DMS53 treated with DMSO at 0.1 percent for 48 hours (cell line): Measurements from ENCODE around the gene MYOD1.

Experiments
- DNase-seq: peaks from one replicate; lab custom pipeline; 2025; ENCODE audit not compliant: unreplicated experiment; lab: John Stamatoyannopoulos, UW

MYOD1 gene

DNA sequence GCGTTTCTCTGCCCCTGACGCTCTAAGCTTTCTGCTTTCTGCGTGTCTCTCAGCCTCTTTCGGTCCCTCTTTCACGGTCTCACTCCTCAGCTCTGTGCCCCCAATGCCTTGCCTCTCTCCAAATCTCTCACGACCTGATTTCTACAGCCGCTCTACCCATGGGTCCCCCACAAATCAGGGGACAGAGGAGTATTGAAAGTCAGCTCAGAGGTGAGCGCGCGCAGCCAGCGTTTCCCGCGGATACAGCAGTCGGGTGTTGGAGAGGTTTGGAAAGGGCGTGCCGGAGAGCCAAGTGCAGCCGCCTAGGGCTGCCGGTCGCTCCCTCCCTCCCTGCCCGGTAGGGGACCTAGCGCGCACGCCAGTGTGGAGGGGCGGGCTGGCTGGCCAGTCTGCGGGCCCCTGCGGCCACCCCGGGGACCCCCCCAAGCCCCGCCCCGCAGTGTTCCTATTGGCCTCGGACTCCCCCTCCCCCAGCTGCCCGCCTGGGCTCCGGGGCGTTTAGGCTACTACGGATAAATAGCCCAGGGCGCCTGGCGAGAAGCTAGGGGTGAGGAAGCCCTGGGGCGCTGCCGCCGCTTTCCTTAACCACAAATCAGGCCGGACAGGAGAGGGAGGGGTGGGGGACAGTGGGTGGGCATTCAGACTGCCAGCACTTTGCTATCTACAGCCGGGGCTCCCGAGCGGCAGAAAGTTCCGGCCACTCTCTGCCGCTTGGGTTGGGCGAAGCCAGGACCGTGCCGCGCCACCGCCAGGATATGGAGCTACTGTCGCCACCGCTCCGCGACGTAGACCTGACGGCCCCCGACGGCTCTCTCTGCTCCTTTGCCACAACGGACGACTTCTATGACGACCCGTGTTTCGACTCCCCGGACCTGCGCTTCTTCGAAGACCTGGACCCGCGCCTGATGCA is at the start of gene MYOD1:
MYOD1 (plus strand) TSS at position 544 of the 910 bp plus-strand sequence; CDS start at position 756, 212 bp downstream.
- peak; percentile 13 for DNase-seq

GRCh38 chr11:17672469-17672868 is 46.9 kb upstream of the MYOD1 start:
- no peak for DNase-seq

DNA sequence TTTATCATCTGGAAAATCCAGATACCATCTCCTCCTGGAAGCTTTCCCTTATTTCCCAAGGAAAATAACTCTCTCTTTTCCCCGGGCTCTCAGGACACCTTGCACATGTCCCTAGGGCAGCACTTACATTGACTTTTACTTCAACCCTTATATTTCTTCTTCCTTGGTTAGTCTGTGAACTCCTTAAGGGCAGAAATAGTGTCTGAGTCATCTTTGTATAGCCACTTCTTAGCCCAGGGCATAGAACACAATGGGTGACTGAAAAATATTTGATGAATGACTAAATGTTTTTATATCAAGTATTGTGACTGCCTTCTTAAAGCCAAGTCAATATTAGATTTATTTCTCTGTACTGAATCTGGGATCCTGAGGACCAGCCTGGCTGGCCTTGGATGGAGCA is 45.4 kb upstream of the MYOD1 start:
- no peak for DNase-seq

DNA sequence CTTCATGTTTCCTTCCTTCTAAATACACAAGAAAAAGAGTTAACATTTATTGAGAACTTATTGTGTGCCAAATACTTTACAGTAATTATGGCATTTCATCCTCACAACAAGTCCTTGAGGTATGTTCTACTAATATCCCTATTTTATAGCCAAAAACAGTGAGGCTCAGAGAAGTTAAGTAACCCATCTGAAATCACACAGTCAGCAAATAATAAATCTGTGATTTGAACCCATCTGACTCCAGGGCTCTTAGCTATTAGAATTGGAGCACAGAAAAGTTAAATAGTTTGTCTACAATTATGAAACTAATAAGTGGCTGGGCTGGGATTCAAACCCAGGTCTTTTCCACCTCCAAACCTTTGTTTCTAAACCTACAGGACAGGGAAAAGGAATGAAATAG is 36.5 kb upstream of the MYOD1 start:
- no peak for DNase-seq

DNA sequence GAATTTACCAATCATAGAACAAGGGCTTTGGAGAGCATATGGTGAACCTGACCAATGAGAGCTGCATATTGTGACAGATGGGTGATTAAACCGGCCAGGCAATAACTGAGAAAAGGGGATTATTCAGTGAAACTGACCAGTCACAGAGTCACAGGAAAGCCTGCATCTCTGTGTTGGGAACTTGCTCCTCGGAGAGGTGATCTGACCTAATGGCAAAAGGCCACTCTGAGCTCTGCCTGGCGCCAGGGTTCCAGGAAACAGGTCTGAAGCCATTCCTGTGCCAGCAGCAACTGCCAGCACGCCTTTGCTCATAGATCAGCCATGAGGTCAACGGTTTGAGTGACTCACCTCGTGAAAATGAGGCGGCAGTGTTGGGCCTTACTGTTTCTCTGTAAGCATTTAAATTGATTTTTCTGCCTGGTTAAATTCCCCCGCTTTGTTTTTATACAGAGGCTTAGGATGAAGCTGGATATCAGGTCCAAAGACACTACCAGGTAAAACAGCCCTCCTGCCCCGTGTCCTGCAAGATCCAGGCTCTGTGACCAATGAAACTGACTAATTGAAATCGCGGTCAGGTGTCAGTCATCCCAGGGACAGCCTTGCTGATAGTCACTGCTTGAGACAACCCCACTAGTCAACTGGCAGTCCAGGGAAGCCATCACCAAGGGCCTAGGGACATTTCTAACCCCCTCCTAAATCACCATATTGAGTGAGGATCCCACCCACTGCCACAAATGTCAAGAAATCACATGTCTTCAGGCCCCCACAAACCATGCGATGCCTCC is 35.8 kb upstream of the MYOD1 start:
- DNase-seq = no peak

- DNase-seq = no peak
Measured at GRCh38 chr11:17684550-17684949, 34.8 kb upstream of the MYOD1 start.

DNA sequence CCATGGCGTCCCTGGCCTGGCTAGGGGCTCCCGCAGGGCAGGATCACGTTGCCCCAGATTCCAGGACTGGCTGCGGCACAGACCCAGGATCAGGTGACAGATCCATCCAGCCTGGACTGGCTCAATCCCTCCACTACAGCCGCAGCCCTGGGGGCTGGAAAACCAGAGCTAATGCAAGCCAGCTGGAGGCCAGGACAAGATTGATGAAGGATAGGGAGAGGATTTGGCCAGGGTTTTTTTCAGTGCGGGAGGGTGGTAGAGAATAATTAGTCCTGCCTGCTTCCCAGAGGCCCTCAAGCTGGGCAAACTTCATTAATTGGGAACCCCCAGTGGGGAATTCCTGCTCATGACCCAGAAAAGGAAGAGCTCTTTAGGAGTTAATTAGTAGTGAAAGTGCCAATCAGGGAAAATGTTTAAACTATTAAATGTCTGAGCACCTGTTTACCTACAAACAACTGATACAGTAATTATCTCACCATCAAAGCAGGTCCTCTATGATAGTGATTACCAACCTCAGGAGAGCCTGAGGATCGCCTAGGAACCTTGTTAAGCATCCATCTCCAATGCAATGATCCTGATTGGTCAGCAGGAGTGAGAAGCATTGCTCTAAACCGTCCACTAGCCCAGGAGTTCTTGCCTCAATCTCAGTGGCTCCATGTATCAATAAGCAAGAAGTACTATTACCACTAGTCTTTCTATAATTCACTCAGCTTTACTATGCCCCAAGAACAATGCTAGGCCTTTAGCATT is 33.0 kb upstream of the MYOD1 start:
- no peak for DNase-seq

DNA sequence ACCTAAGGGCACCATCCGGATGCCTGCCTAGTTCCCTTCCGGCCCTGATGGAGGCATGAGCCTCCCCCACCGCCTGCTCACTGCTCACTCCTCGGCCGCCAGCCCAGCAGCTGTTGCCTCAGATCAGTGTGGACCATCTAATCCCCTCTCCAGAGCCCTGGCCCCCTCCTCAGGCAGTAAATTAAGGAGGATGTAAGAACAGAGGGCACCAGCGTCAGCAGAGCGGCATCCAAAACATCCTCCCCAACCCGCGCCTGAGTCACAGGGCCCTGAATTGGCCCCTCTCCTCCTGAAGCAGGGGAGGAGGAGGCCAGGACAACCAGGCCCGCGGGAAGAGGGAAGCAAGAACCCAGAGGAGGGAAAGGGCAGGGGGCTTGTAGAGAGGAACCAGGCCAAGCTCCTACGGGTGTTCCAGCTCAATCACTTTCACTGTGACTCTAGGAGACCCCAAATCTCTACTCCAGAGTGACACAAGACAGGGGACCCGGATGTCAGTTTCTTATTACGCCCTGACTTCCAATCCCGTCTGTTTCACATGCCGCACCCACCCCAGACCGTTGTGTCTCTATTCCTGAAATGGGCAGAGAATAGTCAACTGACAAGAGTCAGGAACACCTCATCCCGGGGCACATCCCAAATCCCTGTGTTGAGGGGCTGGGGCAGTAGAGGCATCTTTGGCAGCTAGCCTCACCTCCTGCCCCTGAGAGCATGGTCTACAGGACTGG is 31.3 kb upstream of the MYOD1 start:
- no peak for DNase-seq

DNA sequence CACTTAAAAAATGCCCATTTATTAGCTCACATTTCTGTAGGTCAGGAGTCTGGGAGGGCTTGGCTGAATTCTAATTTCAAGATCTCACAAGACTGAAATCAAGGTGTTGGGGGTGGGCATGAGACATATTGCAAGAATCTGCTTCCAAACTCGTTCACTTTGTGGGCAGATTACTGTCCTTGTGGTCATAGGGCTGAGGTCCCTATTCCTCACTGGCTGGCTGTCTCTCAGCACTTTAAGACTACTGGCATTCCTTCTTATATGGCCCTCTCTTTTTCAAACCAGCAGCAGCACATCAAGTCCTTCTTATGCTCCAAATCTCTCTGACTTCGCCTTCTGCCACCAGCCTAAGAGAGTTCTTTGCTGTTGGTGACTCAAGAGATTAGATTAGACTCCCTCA is 27.8 kb upstream of the MYOD1 start:
- DNase-seq = no peak

- no peak for DNase-seq
Measured at GRCh38 chr11:17691976-17692375, 27.4 kb upstream of the MYOD1 start.

DNA sequence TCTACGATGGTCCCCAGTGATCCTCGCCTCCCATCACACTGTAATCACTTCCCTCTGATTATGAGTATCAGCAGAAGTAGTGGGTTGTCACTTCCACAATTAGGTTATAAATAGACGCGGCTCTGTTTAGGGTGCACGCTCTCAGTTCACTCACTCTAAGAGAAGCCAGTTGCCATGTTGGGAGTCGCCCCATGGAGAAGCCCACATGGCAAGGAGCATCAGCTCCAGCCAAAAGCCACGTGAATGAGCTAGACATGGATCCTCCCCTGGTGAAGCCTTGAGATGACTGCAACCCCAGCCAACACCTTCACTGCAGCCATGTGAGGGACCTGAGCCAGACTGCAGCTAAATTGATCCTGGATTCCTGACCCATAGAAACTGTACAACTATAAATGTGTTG is 26.4 kb upstream of the MYOD1 start:
- no peak for DNase-seq

DNA sequence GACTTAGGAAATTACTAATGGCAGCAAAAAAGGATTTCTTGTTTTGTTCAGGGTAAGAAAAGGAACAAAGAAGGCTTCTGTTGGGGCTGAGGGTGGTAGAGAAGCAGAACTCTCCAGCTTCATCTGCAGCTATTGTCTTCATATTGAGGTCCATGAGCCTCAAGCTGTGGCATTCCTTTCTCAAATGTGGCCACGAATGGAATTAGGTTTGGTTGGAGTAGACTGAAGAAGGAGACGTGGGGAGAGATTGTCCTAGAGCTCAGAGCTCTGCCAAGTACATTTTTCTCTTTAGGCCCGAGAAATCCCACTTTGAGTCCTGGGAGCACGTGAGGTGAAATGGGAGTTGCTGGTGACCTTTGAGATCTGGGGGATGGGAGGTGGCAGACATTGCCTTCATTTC is 25.8 kb upstream of the MYOD1 start:
- DNase-seq = no peak

- DNase-seq = no peak
Measured at GRCh38 chr11:17694494-17695110, 24.8 kb upstream of the MYOD1 start.

DNA sequence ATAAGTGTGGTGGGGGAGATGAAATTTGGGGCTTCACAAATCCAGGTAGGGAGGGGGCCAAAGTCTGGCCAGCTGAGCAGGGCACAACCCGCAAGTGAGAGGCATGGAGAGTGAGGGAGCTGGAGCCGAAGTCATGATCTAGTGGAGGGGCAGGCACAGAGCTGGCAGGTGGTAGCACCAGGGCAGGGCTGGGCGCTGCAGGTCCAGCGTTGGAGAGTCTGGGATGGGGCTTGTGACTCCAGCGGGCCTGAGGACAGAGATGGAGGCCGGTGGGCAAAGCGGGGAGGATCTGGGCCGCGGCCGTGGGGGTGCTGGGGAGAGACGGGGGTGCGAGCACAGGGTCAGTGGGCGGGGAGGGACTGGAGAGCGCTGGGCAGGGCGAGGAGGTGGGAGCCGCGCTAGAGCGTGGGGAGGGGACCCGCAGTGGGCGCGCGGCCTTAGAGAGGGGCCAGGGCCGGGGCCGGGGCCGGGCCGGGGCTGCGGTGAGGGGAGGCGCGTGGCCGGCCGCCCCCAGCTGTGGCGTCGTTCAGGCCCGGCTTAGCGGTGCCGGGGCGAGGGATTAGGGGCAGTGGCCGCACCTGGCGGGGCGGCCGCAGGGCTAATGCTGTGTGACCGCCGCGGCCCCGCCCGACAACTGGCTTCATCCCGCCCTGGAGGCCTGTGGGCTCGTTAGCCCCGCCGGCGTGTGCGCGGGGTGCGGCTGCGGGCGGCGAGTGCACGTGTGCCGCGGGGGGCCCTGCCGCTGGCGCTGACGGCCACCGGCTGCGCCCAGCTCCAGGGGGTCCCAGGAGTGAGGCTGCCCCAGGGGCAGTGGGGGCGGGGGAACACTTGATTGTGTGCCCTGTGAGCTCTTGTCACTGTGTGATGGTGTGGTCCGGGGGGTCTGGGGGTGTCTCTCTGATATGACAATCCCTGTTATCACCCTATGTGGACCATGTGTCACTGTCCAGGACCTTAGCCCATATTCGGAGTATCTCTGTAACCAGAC is 23.6 kb upstream of the MYOD1 start:
- DNase-seq = no peak

DNA sequence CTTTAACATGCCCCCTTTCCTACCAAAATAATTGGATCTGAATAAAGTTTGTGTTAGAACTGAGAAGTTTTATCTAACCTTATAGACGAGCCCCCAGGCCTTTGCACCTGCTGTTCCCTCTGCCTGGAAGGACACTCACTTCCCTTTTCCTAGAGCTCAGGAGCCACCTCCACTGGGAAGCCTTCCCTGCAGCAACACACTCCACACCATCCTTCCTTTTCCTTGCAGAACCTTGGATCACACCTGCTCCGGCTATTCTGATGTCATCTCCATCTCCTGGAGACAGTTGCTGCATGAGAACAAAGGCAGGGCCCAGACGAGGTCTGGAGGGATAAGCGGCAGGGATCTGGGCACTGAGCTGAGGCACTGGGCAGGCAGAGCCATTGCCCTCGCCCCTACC is 22.6 kb upstream of the MYOD1 start:
- DNase-seq = no peak

GRCh38 chr11:17697175-17697949 is 22.0 kb upstream of the MYOD1 start:
- no peak for DNase-seq

DNA sequence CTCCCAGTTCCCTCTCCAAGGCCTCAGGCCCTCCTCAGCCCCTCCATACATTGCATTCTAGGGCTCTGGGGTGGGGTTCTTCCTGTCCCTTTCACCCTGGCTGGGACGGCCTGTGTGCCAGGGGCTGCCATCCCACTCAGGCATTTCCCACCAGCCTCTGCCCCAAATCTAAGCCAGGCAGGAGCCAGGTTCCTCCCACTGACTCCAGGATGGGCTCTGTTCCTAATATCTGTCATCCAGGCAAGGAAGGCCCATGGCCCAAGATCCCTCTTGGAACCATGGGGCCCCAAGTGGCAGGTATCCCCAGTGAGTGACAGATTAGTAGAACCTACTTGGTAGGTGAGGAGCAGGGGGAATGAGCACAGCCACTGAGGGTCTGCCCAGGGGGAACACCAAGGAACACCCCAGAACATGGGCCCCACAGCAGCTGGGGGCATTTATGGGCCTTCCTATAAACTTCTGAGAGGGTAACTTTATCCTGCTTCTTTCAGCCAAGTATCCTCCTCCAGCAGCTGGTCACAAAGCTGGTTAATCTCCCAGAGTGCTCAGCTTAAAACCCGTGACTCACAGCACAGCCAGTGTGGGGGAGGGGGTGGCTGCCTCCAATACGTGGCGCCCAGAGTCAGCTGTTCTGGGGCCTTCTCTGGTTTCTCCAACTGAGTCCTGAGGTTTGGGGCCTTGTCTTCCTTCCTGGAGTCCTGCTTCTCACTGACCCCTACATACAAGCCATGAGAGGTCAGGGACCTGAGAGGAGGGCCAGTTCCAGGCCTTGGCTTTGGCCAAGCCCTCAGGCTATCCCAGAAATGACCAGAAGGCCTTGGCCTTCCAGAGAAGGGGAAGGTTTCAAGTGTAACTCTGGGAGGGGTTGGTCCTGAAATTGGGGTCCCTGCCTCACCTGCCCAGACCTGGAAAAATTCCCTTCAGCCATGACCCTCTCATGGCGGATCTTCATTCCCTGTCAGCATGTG is 19.9 kb upstream of the MYOD1 start:
- no peak for DNase-seq
